NOMO-1 (cell line): ENCODE measurements around the gene SUB1.

Experiments used
- DNase-seq, 2 experiments: peaks; one replicate each; lab custom pipeline; 2025; ENCODE audit not compliant: unreplicated experiment in 2 of 2; lab: John Stamatoyannopoulos, UW

Gene SUB1

GRCh38 chr5:32638309-32638708, 53.0 kb downstream of the SUB1 start:
- no peak for DNase-seq

GRCh38 chr5:32639943-32640342, 54.6 kb downstream of the SUB1 start:
- DNase-seq: no peak

GRCh38 chr5:32642276-32643002, 57.1 kb downstream of the SUB1 start:
- DNase-seq: peak in 1 of 2 experiments; percentile 19

- no peak for DNase-seq
These were observed 59.9 kb downstream of the SUB1 start for GRCh38 chr5:32645246-32645645.

- DNase-seq: no peak
These were observed 61.0 kb downstream of the SUB1 start for GRCh38 chr5:32646061-32646969.

- DNase-seq: no peak
These were observed 65.7 kb downstream of the SUB1 start for GRCh38 chr5:32651088-32651487.

GRCh38 chr5:32651638-32652037, 66.3 kb downstream of the SUB1 start:
- DNase-seq: no peak
